Skin epidermis (tissue), 12 donors: ENCODE results near the gene DNMT3B.
A peak's percentile ranks its signal among the peaks of the same experiment; 100 is the strongest.

ENCODE experiments used
- H3K27ac ChIP-seq, 21 experiments: fragments of 200-600 bp; sonication (generic) in 11 of 21; one replicate each; pipeline ENCODE4 v1.5.0; 2020; ENCODE audit warnings: mild to moderate bottlenecking in 3 of 21, inconsistent platforms in 2 of 21, moderate library complexity in 2 of 21
- H3K4me3 ChIP-seq, 7 experiments: fragments of 200-600 bp; sonication (generic) in 2 of 7; one replicate each; pipeline ENCODE4 v1.5.0; 2020; ENCODE audit warnings: inconsistent platforms in 2 of 7, mild to moderate bottlenecking in 2 of 7, moderate library complexity in 1 of 7

DNMT3B gene

GRCh38 chr20:32811886-32812285, 49.7 kb downstream of the DNMT3B start:
- Histone ChIP-seq H3K27ac (no peak overlapping the region), H3K4me3 (no peak overlapping the region)

- Histone ChIP-seq H3K27ac (peak overlapping the region; percentile 79 to 98 (median 91)), H3K4me3 (peak overlapping the region; percentile 50 to 80 (median 72))
These were observed 58.0 kb downstream of the DNMT3B start for GRCh38 chr20:32819992-32820697.

GRCh38 chr20:32820698-32821377, 58.7 kb downstream of the DNMT3B start:
- Histone ChIP-seq H3K4me3 (peak overlapping the region; percentile 50 to 80 (median 72)), H3K27ac (peak overlapping the region in 19 of 21 experiments; percentile 79 to 98 (median 91))

- Histone ChIP-seq H3K4me3 (no peak overlapping the region), H3K27ac (peak overlapping the region in 5 of 21 experiments; percentile 1 to 57 (median 18))
These were observed 60.0 kb downstream of the DNMT3B start for GRCh38 chr20:32822225-32822624.

GRCh38 chr20:32823078-32823477, 60.9 kb downstream of the DNMT3B start:
- Histone ChIP-seq H3K4me3 (no peak overlapping the region), H3K27ac (peak overlapping the region in 7 of 21 experiments; percentile 1 to 63 (median 24))

GRCh38 chr20:32823737-32824588, 61.8 kb downstream of the DNMT3B start:
- no peak overlapping the region for H3K4me3 ChIP-seq
- peak overlapping the region in 4 of 21 experiments; percentile 37 to 63 (median 44) for H3K27ac ChIP-seq

- H3K27ac ChIP-seq = no peak overlapping the region
- H3K4me3 ChIP-seq = no peak overlapping the region
These were observed 66.0 kb downstream of the DNMT3B start for GRCh38 chr20:32828029-32828680.

GRCh38 chr20:32829311-32830005, 67.3 kb downstream of the DNMT3B start:
- peak overlapping the region in 12 of 21 experiments; percentile 12 to 80 (median 42) for H3K27ac ChIP-seq

GRCh38 chr20:32830437-32830836, 68.3 kb downstream of the DNMT3B start:
- Histone ChIP-seq H3K4me3 (no peak overlapping the region), H3K27ac (peak overlapping the region in 8 of 21 experiments; percentile 12 to 80 (median 45))

More at GRCh38 chr20:32829311-32830005, 67.3 kb downstream of the DNMT3B start:
- no peak overlapping the region for H3K4me3 ChIP-seq

- Histone ChIP-seq H3K4me3 (no peak overlapping the region), H3K27ac (no peak overlapping the region)
These were observed 69.8 kb downstream of the DNMT3B start for GRCh38 chr20:32831982-32832381.

GRCh38 chr20:32832664-32833063, 70.5 kb downstream of the DNMT3B start:
- Histone ChIP-seq H3K27ac (no peak overlapping the region), H3K4me3 (no peak overlapping the region)

GRCh38 chr20:32834972-32835371, 72.8 kb downstream of the DNMT3B start:
- no peak overlapping the region for H3K27ac ChIP-seq
- H3K4me3 ChIP-seq = no peak overlapping the region

- Histone ChIP-seq H3K27ac (no peak overlapping the region), H3K4me3 (no peak overlapping the region)
These were observed 75.0 kb downstream of the DNMT3B start for GRCh38 chr20:32837157-32837556.

- Histone ChIP-seq H3K27ac (no peak overlapping the region), H3K4me3 (no peak overlapping the region)
These were observed 77.2 kb downstream of the DNMT3B start for GRCh38 chr20:32839227-32839981.

- H3K4me3 ChIP-seq = no peak overlapping the region
- no peak overlapping the region for H3K27ac ChIP-seq
These were observed 77.7 kb downstream of the DNMT3B start for GRCh38 chr20:32839982-32840285.

- Histone ChIP-seq H3K27ac (no peak overlapping the region), H3K4me3 (no peak overlapping the region)
These were observed 79.0 kb downstream of the DNMT3B start for GRCh38 chr20:32841174-32841573.

GRCh38 chr20:32841632-32842031, 79.4 kb downstream of the DNMT3B start:
- Histone ChIP-seq H3K27ac (no peak overlapping the region), H3K4me3 (no peak overlapping the region)

GRCh38 chr20:32842688-32843524, 80.7 kb downstream of the DNMT3B start:
- Histone ChIP-seq H3K4me3 (no peak overlapping the region), H3K27ac (no peak overlapping the region)
